Measurements from ENCODE around the gene YWHAQ.
"Not testable (repeated sequence)": the region's sequence is repeated elsewhere in the genome, so short reads cannot be mapped to it uniquely, and the experiment has no call there.

Gene YWHAQ

DNA sequence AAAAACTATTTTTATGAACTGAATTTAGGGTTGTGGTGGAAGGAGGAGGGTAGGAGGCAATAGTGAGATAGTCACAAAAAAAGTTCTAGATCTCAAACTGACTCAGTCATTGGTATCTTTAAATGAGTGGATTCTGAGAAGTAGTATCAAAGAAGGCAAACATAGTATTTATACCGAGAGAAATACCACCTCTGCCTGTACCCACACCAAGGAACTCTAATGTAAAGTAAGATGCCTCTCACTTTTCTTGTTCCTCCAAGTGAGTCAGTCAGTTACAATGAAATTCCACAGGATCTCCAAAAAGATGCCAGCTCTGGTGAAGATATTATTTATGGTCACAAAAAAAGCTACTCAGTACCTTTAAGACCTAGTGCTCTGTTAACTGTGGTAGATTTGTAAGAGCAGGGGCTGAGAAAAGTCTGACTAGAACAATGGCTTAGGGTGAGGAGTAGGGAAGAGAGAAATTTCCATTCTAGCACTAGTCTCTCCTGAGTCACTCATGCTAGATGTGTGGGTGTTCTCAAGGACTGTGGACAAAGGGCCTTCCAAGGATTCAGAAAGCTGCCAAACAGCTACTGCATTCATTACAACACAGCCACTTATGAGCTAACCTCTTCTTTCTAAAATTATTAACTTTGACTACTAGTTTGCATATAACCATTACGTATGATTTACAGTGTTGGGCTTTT lies 36.3 kb downstream of the YWHAQ start:
- peak; percentile 59 for DNase-seq (ENCODE audit: low read depth)

DNA sequence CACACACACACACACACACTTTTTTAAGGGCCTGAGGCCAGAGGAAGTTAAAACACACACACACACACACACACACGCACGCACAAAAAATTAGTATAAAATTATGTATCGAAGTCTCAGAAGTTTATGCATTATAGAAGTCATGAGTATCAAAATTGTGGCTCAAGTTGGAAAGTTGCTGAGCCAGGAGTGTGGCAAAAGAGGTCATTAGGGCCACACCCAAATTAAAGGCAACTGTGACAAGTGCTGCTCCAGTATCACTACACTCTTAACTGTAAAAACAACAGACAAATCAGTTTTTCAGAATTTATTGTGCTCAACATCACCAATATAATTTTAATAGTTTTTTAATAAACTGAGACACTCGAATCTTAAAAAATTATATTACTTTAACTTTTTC lies 36.9 kb downstream of the YWHAQ start:
- DNase-seq (ENCODE audit: low read depth): no peak

GRCh38 chr2:9592699-9593098 lies 38.1 kb downstream of the YWHAQ start:
- DNase-seq (ENCODE audit: low read depth): no peak

DNA sequence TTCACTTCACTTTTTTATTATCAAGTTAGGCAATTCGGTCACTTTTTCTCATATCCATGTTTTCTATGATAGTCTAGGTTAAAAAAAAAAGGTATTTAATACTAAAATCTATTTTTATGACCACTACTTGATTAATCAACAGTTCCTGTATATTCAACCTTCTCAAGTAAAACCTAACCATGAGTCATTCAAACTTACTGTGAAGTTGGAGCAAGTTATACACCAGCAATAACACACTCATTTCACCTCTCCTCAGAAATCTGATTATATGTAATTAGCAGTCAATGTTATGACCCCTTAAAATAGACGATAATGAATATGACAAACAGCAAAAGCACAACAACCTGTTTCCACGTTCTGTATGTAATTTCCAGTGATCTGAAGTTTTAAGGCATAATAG lies 40.2 kb downstream of the YWHAQ start:
- DNase-seq (ENCODE audit: low read depth): no peak

GRCh38 chr2:9586465-9586864 lies 44.3 kb downstream of the YWHAQ start:
- no peak for DNase-seq (ENCODE audit: low read depth)

GRCh38 chr2:9585486-9585885 lies 45.3 kb downstream of the YWHAQ start:
- no peak for DNase-seq (ENCODE audit: low read depth)

GRCh38 chr2:9584902-9585301 lies 45.9 kb downstream of the YWHAQ start:
- DNase-seq (ENCODE audit: low read depth): not testable (repeated sequence)

DNA sequence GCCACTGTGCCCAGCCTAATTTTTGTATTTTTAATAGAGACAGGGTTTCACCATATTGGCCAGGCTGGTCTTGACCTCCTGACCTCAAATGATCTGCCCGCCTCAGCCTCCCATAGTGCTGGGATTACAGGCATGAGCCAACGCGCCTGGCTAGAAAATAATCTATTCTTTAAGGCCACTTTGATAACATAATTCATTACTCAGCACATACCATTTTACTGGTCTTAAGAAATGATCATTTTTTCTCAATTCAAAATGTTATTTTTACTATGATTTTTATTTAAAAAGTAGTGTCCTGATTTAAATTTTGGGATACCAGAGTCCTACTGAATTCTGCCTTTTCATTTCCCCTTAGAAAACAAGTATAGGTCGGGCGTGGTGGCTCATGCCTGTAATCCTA lies 48.2 kb downstream of the YWHAQ start:
- no peak for DNase-seq (ENCODE audit: low read depth)

- no peak for DNase-seq (ENCODE audit: low read depth)
Observed at GRCh38 chr2:9578467-9579235, 52.1 kb downstream of the YWHAQ start.

- no peak for DNase-seq (ENCODE audit: low read depth)
Observed at GRCh38 chr2:9574331-9574730, 56.5 kb downstream of the YWHAQ start.

DNA sequence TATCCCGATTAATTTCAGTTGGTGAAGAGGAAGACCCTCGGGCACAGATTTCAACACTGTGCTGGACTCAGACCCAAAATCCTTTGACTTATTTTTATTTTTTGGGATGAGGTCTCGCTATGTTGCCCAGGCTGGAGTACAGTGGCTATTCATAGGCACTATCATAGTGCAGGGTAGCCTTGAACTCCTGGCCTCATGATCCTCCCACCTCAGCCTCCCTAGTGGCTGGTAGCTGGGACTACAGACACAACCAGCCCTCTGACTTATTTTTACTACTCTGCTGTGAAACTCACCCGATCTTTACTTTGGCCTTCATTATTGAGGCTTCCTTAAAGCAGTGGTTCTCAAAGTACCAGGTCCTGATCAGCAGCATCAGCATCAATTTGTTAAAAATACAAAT lies 57.0 kb downstream of the YWHAQ start:
- no peak for DNase-seq (ENCODE audit: low read depth)

DNA sequence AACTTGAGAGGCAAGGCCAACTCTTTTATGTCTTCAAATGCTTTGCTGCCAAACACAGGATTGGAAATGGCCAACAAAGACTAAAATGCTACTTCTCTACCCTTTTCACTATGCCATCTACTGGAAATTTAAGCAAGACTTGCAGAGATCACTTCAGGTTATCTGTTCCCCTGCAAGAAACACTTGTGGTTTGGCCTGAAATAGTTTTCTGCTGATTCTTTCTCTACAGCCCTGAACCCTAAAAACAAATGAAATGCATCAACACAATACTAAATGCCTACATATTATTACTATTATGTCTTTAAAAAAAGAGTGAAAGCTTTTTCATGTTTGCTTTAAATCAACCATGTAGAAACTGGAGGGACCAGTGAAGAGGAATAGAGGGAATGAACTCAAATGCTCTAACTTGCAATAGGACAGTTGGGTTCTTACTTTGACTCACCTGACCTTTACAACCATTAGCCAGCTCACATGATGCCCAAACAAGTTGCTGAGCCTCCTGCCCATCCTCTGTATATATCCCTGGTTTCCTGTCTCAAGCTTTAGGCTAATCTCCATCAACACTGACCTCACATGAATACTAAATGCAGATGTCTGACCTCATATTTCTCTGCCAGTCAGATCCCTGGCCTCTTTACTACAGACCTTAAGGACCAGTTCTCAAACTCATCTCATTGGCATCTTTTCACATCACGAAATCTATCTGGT lies 57.6 kb downstream of the YWHAQ start:
- DNase-seq (ENCODE audit: low read depth): no peak

GRCh38 chr2:9570182-9571060 lies 60.4 kb downstream of the YWHAQ start:
- DNase-seq (ENCODE audit: low read depth): no peak

DNA sequence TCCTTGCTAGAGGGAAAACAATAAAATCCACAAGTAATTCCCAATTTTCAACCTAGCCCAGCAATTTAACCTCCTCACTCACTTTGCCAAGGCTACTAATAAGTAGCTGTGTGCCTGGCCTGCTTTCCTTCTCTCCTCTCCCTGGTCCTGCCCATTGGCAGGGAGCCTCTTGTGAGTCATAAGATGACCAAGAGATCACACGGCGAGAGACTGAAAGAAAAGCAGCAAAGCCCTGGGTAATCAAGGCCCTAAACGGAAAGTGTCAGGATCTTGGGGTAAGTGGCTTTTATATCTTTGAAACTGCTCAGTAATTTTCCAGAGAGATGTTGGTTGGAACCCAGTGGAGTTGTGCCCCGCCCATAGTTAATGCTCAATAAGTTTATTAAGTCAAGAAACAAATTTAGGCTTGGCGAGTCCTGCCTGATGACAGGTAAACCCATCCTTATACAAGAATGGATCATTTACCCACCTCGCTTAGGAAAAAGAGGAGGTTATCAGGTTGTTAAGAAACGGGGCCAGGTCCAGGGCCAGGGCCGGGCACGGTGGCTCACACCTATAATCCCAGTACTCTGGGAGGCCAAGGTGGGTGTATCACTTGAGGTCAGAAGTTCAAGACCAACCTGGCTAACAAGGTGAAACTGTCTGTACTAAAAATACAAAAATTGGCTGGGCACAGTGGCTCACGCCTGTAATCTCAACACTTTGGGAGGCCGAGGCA lies 65.2 kb downstream of the YWHAQ start:
- peak; percentile 93 for DNase-seq (ENCODE audit: low read depth)

GRCh38 chr2:9560628-9561027 lies 70.2 kb downstream of the YWHAQ start:
- no peak for DNase-seq (ENCODE audit: low read depth)

DNA sequence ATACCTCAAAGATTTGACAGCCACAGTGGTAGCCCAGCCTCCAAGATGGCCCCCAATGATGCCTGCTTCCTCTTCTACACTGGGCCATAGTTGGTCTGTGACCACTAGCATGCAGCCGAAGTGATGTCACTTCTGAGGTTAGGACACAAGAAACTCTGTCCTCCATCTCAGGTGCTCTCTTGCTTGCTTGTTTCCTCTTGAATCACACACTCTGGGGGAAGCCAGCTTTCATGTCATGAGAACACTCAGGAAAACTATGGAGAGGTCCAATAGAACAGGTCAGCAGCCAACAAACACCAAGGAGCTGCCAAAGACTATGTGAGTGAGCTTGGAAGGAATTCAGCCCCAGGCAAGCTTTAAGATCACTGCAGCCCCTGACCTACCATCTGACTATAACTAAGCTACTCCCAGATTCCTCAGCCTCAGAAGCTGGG lies 71.8 kb downstream of the YWHAQ start:
- peak; percentile 93 for DNase-seq (ENCODE audit: low read depth)

- no peak for DNase-seq (ENCODE audit: low read depth)
Observed at GRCh38 chr2:9556121-9556743, 74.6 kb downstream of the YWHAQ start.

DNA sequence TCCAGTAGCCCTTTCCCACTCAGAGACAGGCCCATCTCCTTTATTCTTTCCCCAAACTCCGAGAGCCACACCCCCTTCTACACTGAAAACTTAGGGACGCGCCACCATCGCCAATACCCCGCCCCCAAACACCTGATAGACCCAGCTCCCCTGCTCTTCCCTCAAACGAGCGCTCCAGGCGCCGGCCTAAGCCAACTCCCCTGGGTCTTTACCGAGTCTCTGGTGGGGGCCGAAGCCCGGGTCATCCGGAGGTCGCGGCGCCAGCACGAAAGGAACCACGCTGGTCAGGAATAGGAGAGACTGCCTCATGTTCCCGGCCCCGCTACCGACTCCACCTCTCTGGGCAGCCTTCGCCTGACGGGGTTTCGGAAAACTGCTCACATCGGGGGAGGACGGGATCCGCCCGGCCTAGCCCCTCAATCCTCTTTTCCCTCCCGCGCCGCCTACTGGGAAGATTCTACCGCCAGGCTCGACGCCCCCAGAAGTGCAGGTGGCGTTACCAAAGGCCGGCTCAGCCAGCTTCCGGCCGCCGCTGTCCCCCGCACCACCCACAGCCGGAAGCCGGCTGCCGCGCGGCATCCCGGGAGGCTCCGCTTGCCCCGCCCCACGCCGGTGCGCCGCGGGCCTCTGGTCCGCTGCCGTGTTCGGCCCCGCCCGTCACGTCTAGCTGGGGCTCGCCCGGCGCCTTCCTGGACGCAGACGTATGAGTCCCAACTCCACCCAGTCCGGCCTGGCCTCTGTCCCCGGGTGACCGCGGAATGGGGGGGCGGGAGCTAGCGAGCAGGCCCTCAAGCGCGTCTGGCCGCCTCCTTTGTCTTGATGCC lies 75.3 kb downstream of the YWHAQ start, which contains the start of gene ADAM17:
Gene ADAM17 (minus strand): TSS at position 534 of the 824 bp plus-strand sequence. CDS start 225 bp downstream, at position 309.
- peak; percentile 95 for DNase-seq (ENCODE audit: low read depth)

GRCh38 chr2:9554921-9555296 lies 75.9 kb downstream of the YWHAQ start:
- peak; percentile 56 for DNase-seq (ENCODE audit: low read depth)

Measured in GM04504 (cell line).